ENCODE measurements around the gene ZC3H4.
"Not testable (repeated sequence)": the region's sequence is repeated elsewhere in the genome, so short reads cannot be mapped to it uniquely, and the experiment has no call there.

The ZC3H4 gene

GRCh38 chr19:47094557-47095475, 18.8 kb downstream of the ZC3H4 start:
- Histone ChIP-seq H3K36me3 (ENCODE audit: insufficient read depth, low read length) (peaks cover 29% of the 10 kb centered on the region), H3K9ac (ENCODE audit: low read depth, low read length) (peak overlapping the region; percentile 5), H3K4me2 (ENCODE audit: low read length) (no peak overlapping the region), H3K4me1 (ENCODE audit: control insufficient read depth, insufficient read depth, low read length) (peaks cover 57% of the 10 kb centered on the region), H3K9me3 (replicated peaks; ENCODE audit: low read length) (no peaks in the 10 kb centered on the region), H3K4me3 (ENCODE audit: low read length) (no peak overlapping the region), H3K27me3 (ENCODE audit: control insufficient read depth, insufficient read depth, low read length) (no peaks in the 10 kb centered on the region)

GRCh38 chr19:47093841-47094240, 19.7 kb downstream of the ZC3H4 start:
- H3K36me3 ChIP-seq (ENCODE audit: insufficient read depth, low read length), result peaks cover 37% of the 10 kb centered on the region

DNA sequence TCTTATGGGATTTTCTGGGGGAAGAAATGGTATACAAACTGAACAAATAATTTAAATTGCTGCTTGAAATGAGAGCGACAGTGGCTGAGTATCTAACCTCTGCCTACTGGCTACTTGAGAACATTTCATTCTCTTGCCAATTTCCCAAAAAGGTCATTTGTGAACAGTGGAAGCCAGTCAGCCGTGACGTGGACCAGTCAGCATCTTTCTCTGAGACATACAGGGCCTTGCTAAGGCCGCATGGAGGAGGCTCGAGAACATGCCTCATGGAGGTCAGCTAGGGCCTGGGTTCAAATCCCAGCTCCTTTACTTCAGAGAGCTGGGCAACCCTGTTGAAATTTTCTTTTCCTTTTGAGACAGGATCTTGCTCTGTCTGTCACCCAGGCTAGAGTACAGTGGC, 20.3 kb downstream of the ZC3H4 start:
- H3K9me3 ChIP-seq (replicated peaks; ENCODE audit: low read length), result no peaks in the 10 kb centered on the region
- no peak overlapping the region for H3K9ac ChIP-seq (ENCODE audit: low read depth, low read length)
- no peaks in the 10 kb centered on the region for H3K27me3 ChIP-seq (ENCODE audit: control insufficient read depth, insufficient read depth, low read length)
- peaks cover 45% of the 10 kb centered on the region for H3K4me1 ChIP-seq (ENCODE audit: control insufficient read depth, insufficient read depth, low read length)
- no peak overlapping the region for H3K4me2 ChIP-seq (ENCODE audit: low read length)
- peaks cover 41% of the 10 kb centered on the region for H3K36me3 ChIP-seq (ENCODE audit: insufficient read depth, low read length)
- H3K4me3 ChIP-seq (ENCODE audit: low read length), result no peak overlapping the region

More at GRCh38 chr19:47093841-47094240, 19.7 kb downstream of the ZC3H4 start:
- no peak overlapping the region for H3K4me3 ChIP-seq (ENCODE audit: low read length)
- no peak overlapping the region for H3K4me2 ChIP-seq (ENCODE audit: low read length)
- no peaks in the 10 kb centered on the region for H3K27me3 ChIP-seq (ENCODE audit: control insufficient read depth, insufficient read depth, low read length)
- peaks cover 51% of the 10 kb centered on the region for H3K4me1 ChIP-seq (ENCODE audit: control insufficient read depth, insufficient read depth, low read length)
- no peaks in the 10 kb centered on the region for H3K9me3 ChIP-seq (replicated peaks; ENCODE audit: low read length)
- no peak overlapping the region for H3K9ac ChIP-seq (ENCODE audit: low read depth, low read length)

- H3K4me1 ChIP-seq (ENCODE audit: control insufficient read depth, insufficient read depth, low read length), result peaks cover 13% of the 10 kb centered on the region
Measured at GRCh38 chr19:47089767-47090350, 23.7 kb downstream of the ZC3H4 start.

GRCh38 chr19:47086280-47086679, 27.3 kb downstream of the ZC3H4 start:
- no peak overlapping the region for H3K4me2 ChIP-seq (ENCODE audit: low read length)
- H3K36me3 ChIP-seq (ENCODE audit: insufficient read depth, low read length), result peaks cover 72% of the 10 kb centered on the region
- H3K4me3 ChIP-seq (ENCODE audit: low read length), result no peak overlapping the region
- no peaks in the 10 kb centered on the region for H3K4me1 ChIP-seq (ENCODE audit: control insufficient read depth, insufficient read depth, low read length)
- no peaks in the 10 kb centered on the region for H3K27me3 ChIP-seq (ENCODE audit: control insufficient read depth, insufficient read depth, low read length)
- H3K9me3 ChIP-seq (replicated peaks; ENCODE audit: low read length), result no peaks in the 10 kb centered on the region
- no peak overlapping the region for H3K9ac ChIP-seq (ENCODE audit: low read depth, low read length)

More at GRCh38 chr19:47089767-47090350, 23.7 kb downstream of the ZC3H4 start:
- Histone ChIP-seq H3K27me3 (ENCODE audit: control insufficient read depth, insufficient read depth, low read length) (no peaks in the 10 kb centered on the region), H3K9ac (ENCODE audit: low read depth, low read length) (no peak overlapping the region), H3K9me3 (replicated peaks; ENCODE audit: low read length) (no peaks in the 10 kb centered on the region), H3K4me2 (ENCODE audit: low read length) (no peak overlapping the region), H3K36me3 (ENCODE audit: insufficient read depth, low read length) (peaks cover 60% of the 10 kb centered on the region), H3K4me3 (ENCODE audit: low read length) (no peak overlapping the region)

GRCh38 chr19:47084879-47085439, 28.6 kb downstream of the ZC3H4 start:
- no peak overlapping the region for H3K4me3 ChIP-seq (ENCODE audit: low read length)
- H3K9me3 ChIP-seq (replicated peaks; ENCODE audit: low read length), result no peaks in the 10 kb centered on the region

DNA sequence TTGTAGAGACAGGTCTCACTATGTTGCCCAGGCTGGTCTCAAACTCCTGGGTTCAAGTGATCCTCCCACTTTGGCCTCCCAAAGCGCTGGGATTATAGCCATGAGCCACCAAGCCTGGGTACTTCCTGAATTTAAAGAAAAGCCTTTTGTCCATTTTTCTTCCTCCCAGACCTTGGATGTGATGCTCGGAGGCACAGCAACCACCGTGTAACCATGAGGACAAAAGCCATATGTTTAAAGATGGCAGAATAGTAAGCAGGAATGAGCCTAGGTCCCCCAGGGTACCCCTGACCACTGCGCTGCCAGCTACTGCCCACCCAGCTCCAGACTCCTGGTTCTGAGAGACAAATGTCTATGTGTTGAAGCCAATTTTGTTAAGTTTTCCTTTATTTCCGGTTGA, 31.1 kb downstream of the ZC3H4 start:
- peaks cover 73% of the 10 kb centered on the region for H3K36me3 ChIP-seq (ENCODE audit: insufficient read depth, low read length)
- H3K4me1 ChIP-seq (ENCODE audit: control insufficient read depth, insufficient read depth, low read length), result peaks cover 8% of the 10 kb centered on the region
- H3K9me3 ChIP-seq (replicated peaks; ENCODE audit: low read length), result no peaks in the 10 kb centered on the region
- H3K9ac ChIP-seq (ENCODE audit: low read depth, low read length), result no peak overlapping the region
- H3K4me3 ChIP-seq (ENCODE audit: low read length), result no peak overlapping the region
- H3K27me3 ChIP-seq (ENCODE audit: control insufficient read depth, insufficient read depth, low read length), result no peaks in the 10 kb centered on the region
- no peak overlapping the region for H3K4me2 ChIP-seq (ENCODE audit: low read length)

More at GRCh38 chr19:47084879-47085439, 28.6 kb downstream of the ZC3H4 start:
- Histone ChIP-seq H3K36me3 (ENCODE audit: insufficient read depth, low read length) (peaks cover 74% of the 10 kb centered on the region), H3K9ac (ENCODE audit: low read depth, low read length) (no peak overlapping the region), H3K27me3 (ENCODE audit: control insufficient read depth, insufficient read depth, low read length) (no peaks in the 10 kb centered on the region), H3K4me2 (ENCODE audit: low read length) (no peak overlapping the region), H3K4me1 (ENCODE audit: control insufficient read depth, insufficient read depth, low read length) (peaks cover 3% of the 10 kb centered on the region)

DNA sequence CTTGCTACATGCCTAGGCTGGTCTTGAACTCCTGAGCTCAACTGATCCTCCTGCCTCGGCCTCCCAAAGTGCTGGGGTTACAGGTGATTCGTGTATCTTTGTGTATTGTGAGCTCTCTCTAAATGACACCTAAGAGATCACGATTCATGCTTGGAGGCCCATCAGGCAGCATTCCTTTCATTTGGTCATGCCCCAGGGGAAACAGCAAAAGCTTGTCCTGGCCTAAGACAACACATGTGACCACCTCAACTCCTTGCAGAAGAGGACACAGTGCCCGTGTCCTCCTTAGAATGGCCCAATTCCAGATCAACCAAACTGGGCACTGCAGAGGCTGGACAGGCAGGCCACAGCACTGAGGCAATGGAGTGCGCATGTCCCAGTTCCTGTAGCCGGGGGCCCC, 32.5 kb downstream of the ZC3H4 start:
- Histone ChIP-seq H3K27me3 (ENCODE audit: control insufficient read depth, insufficient read depth, low read length) (no peaks in the 10 kb centered on the region), H3K4me1 (ENCODE audit: control insufficient read depth, insufficient read depth, low read length) (peaks cover 8% of the 10 kb centered on the region), H3K9ac (ENCODE audit: low read depth, low read length) (no peak overlapping the region), H3K9me3 (replicated peaks; ENCODE audit: low read length) (no peaks in the 10 kb centered on the region), H3K4me3 (ENCODE audit: low read length) (no peak overlapping the region), H3K4me2 (ENCODE audit: low read length) (no peak overlapping the region), H3K36me3 (ENCODE audit: insufficient read depth, low read length) (peaks cover 69% of the 10 kb centered on the region)

- not testable (repeated sequence) for H3K4me3 ChIP-seq (ENCODE audit: low read length); H3K9ac ChIP-seq (ENCODE audit: low read depth, low read length); H3K4me1 ChIP-seq (ENCODE audit: control insufficient read depth, insufficient read depth, low read length); H3K9me3 ChIP-seq (replicated peaks; ENCODE audit: low read length); H3K4me2 ChIP-seq (ENCODE audit: low read length); H3K27me3 ChIP-seq (ENCODE audit: control insufficient read depth, insufficient read depth, low read length)
- H3K36me3 ChIP-seq (ENCODE audit: insufficient read depth, low read length), result peaks cover 61% of the 10 kb centered on the region
Measured at GRCh38 chr19:47078351-47078750, 35.2 kb downstream of the ZC3H4 start.

- no peak overlapping the region for H3K4me3 ChIP-seq (ENCODE audit: low read length)
- peaks cover 8% of the 10 kb centered on the region for H3K4me1 ChIP-seq (ENCODE audit: control insufficient read depth, insufficient read depth, low read length)
- peaks cover 59% of the 10 kb centered on the region for H3K36me3 ChIP-seq (ENCODE audit: insufficient read depth, low read length)
- H3K9ac ChIP-seq (ENCODE audit: low read depth, low read length), result no peak overlapping the region
- H3K4me2 ChIP-seq (ENCODE audit: low read length), result no peak overlapping the region
- no peaks in the 10 kb centered on the region for H3K9me3 ChIP-seq (replicated peaks; ENCODE audit: low read length)
- H3K27me3 ChIP-seq (ENCODE audit: control insufficient read depth, insufficient read depth, low read length), result no peaks in the 10 kb centered on the region
Measured at GRCh38 chr19:47075941-47076340, 37.6 kb downstream of the ZC3H4 start.

- H3K4me2 ChIP-seq (ENCODE audit: low read length), result no peak overlapping the region
- H3K9me3 ChIP-seq (replicated peaks; ENCODE audit: low read length), result no peaks in the 10 kb centered on the region
- peaks cover 8% of the 10 kb centered on the region for H3K4me1 ChIP-seq (ENCODE audit: control insufficient read depth, insufficient read depth, low read length)
- no peaks in the 10 kb centered on the region for H3K27me3 ChIP-seq (ENCODE audit: control insufficient read depth, insufficient read depth, low read length)
- H3K36me3 ChIP-seq (ENCODE audit: insufficient read depth, low read length), result peaks cover 59% of the 10 kb centered on the region
- no peak overlapping the region for H3K9ac ChIP-seq (ENCODE audit: low read depth, low read length)
- H3K4me3 ChIP-seq (ENCODE audit: low read length), result no peak overlapping the region
Measured at GRCh38 chr19:47075179-47075810, 38.3 kb downstream of the ZC3H4 start.
